ENCODE data around the gene CREBBP. TPM values are rescaled to one million over a fixed set of nuclear protein-coding genes. Genes with fewer than 3 reads are reported as not detected.

CREBBP gene
- polyA plus RNA-seq, 1 of the 3 experiments (the other 2 are of a cell fraction), result 5.7 TPM

DNA sequence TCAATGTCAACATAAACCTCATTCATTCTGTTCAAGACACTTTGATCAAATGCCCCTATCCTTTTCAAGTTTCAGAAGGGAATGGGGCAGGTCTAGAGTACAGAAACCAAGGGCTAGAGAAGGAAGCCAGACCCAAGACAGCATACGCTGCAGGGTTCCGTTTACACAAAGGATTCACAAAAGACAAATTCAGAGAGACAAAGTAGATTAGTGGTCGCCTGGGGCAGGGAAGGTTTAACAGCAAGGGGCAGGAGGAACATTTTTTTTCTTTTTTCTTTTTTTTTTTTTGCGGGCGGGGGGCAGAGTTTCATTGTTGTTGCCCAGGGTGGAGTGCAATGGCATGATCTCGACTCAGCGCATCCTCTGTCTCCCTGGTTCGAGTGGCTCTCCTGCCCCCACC is 143.3 kb downstream of the CREBBP start:
- CTCF ChIA-PET, result interaction anchor here (2.0 kb wide), 1 partner anchor 11 kb away, joined by 5 read pairs; no protein-coding TSS in a partner anchor
- H2AFZ ChIP-seq (ENCODE audit: low read depth), result no peak overlapping the region
- H3K9me3 ChIP-seq, result no peaks in the 10 kb centered on the region
- H3K9ac ChIP-seq, result no peak overlapping the region
- no peaks in the 10 kb centered on the region; the same call in 1 of the 2 replicates for H3K79me2 ChIP-seq (ENCODE audit: insufficient read depth)
- POLR2A ChIA-PET, result no interaction called here
- H3K27ac ChIP-seq (ENCODE audit: low read depth in 2 of 2, low read length in 1 of 2), result no peak overlapping the region
- H3K4me3 ChIP-seq (ENCODE audit: low read depth in 2 of 2, low read length in 1 of 2), result no peak overlapping the region
- H3K27me3 ChIP-seq (ENCODE audit: insufficient read depth), result no peaks in the 10 kb centered on the region
- no peaks in the 10 kb centered on the region for H3F3A ChIP-seq (replicated peaks; ENCODE audit: insufficient read depth)
- no peak overlapping the region for H3K4me2 ChIP-seq
- no peaks in the 10 kb centered on the region for H3K4me1 ChIP-seq (ENCODE audit: control insufficient read depth in 1 of 2, insufficient read depth in 2 of 2, low read depth in 1 of 2, low read length in 1 of 2)
- H3K9me2 ChIP-seq, result no peaks in the 10 kb centered on the region
- H3K36me3 ChIP-seq (replicated peaks in 1 of 2; ENCODE audit: control insufficient read depth in 1 of 2, insufficient read depth in 2 of 2, low read length in 1 of 2), result peaks cover 48 to 63% of the 10 kb centered on the region in 2 experiments
- 92% methylated on average over 8 of the region's 8 CpGs for WGBS (ENCODE audit: low lambda C conversion rate)
- no peaks in the 10 kb centered on the region for H4K20me1 ChIP-seq (ENCODE audit: insufficient read depth)
- no peak for TF ChIP-seq USF2 (IDR thresholded peaks at IDR 0.05; ENCODE audit: borderline replicate concordance, low read depth, low read length)
- TF ChIP-seq, protein P1, sequence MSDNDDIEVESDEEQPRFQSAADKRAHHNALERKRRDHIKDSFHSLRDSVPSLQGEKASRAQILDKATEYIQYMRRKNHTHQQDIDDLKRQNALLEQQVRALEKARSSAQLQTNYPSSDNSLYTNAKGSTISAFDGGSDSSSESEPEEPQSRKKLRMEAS (IDR thresholded peaks at IDR 0.05; ENCODE audit: low read depth), result no peak
- TF ChIP-seq GATA2 (CRISPR knock-in tag; IDR thresholded peaks at IDR 0.05), result no peak
- TF ChIP-seq, protein P2, sequence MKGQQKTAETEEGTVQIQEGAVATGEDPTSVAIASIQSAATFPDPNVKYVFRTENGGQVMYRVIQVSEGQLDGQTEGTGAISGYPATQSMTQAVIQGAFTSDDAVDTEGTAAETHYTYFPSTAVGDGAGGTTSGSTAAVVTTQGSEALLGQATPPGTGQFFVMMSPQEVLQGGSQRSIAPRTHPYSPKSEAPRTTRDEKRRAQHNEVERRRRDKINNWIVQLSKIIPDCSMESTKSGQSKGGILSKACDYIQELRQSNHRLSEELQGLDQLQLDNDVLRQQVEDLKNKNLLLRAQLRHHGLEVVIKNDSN (IDR thresholded peaks at IDR 0.05; ENCODE audit: borderline replicate concordance, low read depth), result no peak
- TF ChIP-seq POLR2AphosphoS5 (IDR thresholded peaks at IDR 0.05; ENCODE audit: low read depth, low read length), result no peak
- TF ChIP-seq FOXJ3 (CRISPR knock-in tag; IDR thresholded peaks at IDR 0.05), result no peak
- TF ChIP-seq, protein P3, sequence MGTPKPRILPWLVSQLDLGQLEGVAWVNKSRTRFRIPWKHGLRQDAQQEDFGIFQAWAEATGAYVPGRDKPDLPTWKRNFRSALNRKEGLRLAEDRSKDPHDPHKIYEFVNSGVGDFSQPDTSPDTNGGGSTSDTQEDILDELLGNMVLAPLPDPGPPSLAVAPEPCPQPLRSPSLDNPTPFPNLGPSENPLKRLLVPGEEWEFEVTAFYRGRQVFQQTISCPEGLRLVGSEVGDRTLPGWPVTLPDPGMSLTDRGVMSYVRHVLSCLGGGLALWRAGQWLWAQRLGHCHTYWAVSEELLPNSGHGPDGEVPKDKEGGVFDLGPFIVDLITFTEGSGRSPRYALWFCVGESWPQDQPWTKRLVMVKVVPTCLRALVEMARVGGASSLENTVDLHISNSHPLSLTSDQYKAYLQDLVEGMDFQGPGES (IDR thresholded peaks at IDR 0.05; ENCODE audit: low read depth, low read length), result no peak
- TF ChIP-seq NFIC (IDR thresholded peaks at IDR 0.05; ENCODE audit: borderline replicate concordance), result no peak
- TF ChIP-seq RAD21 (IDR thresholded peaks at IDR 0.05; ENCODE audit: low read length), result no peak
- no peak for TF ChIP-seq SIN3A (IDR thresholded peaks at IDR 0.05; ENCODE audit: borderline replicate concordance, low read depth, low read length)
- no peak for TF ChIP-seq EZH2phosphoT487 (IDR thresholded peaks at IDR 0.05; ENCODE audit: borderline replicate concordance, low read depth)
- no peak for TF ChIP-seq RCOR1 (IDR thresholded peaks at IDR 0.05; ENCODE audit: low read length)
- no peak for TF ChIP-seq GABPA (IDR thresholded peaks at IDR 0.05; ENCODE audit: low read depth)
- no peak for TF ChIP-seq RFX5 (IDR thresholded peaks at IDR 0.05; ENCODE audit: low read length)
- TF ChIP-seq, protein P4, sequence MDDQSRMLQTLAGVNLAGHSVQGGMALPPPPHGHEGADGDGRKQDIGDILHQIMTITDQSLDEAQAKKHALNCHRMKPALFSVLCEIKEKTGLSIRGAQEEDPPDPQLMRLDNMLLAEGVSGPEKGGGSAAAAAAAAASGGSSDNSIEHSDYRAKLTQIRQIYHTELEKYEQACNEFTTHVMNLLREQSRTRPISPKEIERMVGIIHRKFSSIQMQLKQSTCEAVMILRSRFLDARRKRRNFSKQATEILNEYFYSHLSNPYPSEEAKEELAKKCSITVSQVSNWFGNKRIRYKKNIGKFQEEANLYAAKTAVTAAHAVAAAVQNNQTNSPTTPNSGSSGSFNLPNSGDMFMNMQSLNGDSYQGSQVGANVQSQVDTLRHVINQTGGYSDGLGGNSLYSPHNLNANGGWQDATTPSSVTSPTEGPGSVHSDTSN (IDR thresholded peaks at IDR 0.05), result no peak
- no peak for TF ChIP-seq TAF1 (IDR thresholded peaks at IDR 0.05; ENCODE audit: borderline replicate concordance, low read depth, low read length)
- TF ChIP-seq RXRA (IDR thresholded peaks at IDR 0.05; ENCODE audit: borderline replicate concordance, low read depth), result no peak
- TF ChIP-seq CHD2 (IDR thresholded peaks at IDR 0.05; ENCODE audit: low read length, partially characterized antibody), result no peak
- no peak for TF ChIP-seq CTCF (IDR thresholded peaks at IDR 0.05)
- no peak for DNase-seq
